Endodermal cell (in vitro differentiated cells): Measurements from ENCODE around the gene HRH1. TPM values are rescaled to one million over a fixed set of nuclear protein-coding genes. Genes with fewer than 3 reads are reported as not detected.
A peak's percentile ranks its signal among the peaks of the same experiment; 100 is the strongest.

ENCODE experiments used
- DNase-seq: peaks from one replicate; pipeline ENCODE4 v3.0.0-alpha.2; 2017
- H3K27ac ChIP-seq: 2 replicates; pipeline ENCODE4 v1.5.1; 2013; ENCODE audit warnings: mild to moderate bottlenecking, low read depth, low read length, moderate library complexity
- H3K27me3 ChIP-seq: 2 replicates; pipeline ENCODE4 v1.6.1; 2013; ENCODE audit warnings: mild to moderate bottlenecking, low read length, moderate library complexity; ENCODE audit not compliant: insufficient read depth, control insufficient read depth, poor library complexity, severe bottlenecking
- H3K36me3 ChIP-seq: 2 replicates; pipeline ENCODE4 v1.7.0; 2013; ENCODE audit warnings: mild to moderate bottlenecking, low read length, moderate library complexity; ENCODE audit not compliant: control insufficient read depth, insufficient read depth
- H3K4me1 ChIP-seq: one replicate; pipeline ENCODE4 v1.7.0; 2013; ENCODE audit warnings: low read length; ENCODE audit not compliant: control insufficient read depth, insufficient read depth
- H3K4me3 ChIP-seq: 2 replicates; pipeline ENCODE4 v1.5.1; 2013; ENCODE audit warnings: mild to moderate bottlenecking, low read length, moderate library complexity
- H3K9ac ChIP-seq: 2 replicates; pipeline ENCODE4 v1.6.1; 2013; ENCODE audit warnings: mild to moderate bottlenecking, low read length, moderate library complexity; ENCODE audit not compliant: poor library complexity, severe bottlenecking; ENCODE audit errors: extremely low read depth
- H3K9me3 ChIP-seq: 2 replicates; pipeline ENCODE4 v1.6.1; 2013; ENCODE audit warnings: mild to moderate bottlenecking, low read length, moderate library complexity; ENCODE audit not compliant: control insufficient read depth
- H3K27ac Mint-ChIP-seq: 2 replicates; pipeline ENCODE4 v1.8.0; 2020; ENCODE audit warnings: mixed read lengths
- H3K27me3 Mint-ChIP-seq: 2 replicates; pipeline ENCODE4 v1.8.0; 2021; ENCODE audit warnings: mild to moderate bottlenecking, mixed read lengths; ENCODE audit not compliant: insufficient read depth
- H3K36me3 Mint-ChIP-seq: 2 replicates; pipeline ENCODE4 v1.8.0; 2020; ENCODE audit warnings: low read depth, mixed read lengths
- H3K4me1 Mint-ChIP-seq: 2 replicates; pipeline ENCODE4 v1.8.0; 2020; ENCODE audit warnings: mixed read lengths
- H3K4me3 Mint-ChIP-seq: 2 replicates; pipeline ENCODE4 v1.8.0; 2020; ENCODE audit warnings: mild to moderate bottlenecking, moderate library complexity, mixed read lengths
- H3K9me3 Mint-ChIP-seq: 2 replicates; pipeline ENCODE4 v1.8.0; 2020; ENCODE audit warnings: mild to moderate bottlenecking, mixed read lengths
- CTCF ChIP-seq: fragments of 200-600 bp; sonication (generic); conservative IDR thresholded peaks from 2 replicates; pipeline ENCODE4 v1.5.0; 2021; ENCODE audit warnings: antibody characterized with exemption, mild to moderate bottlenecking
- WGBS, 2 experiments: methylation state at CpG; one replicate each; pipeline versions ENCODE4 v1.1.5 to v1.1.7; 2013; ENCODE audit warnings: missing lambda C conversion rate in 2 of 2, mixed read lengths in 1 of 2; ENCODE audit not compliant: insufficient coverage in 1 of 2, insufficient read length in 1 of 2; 5-methylcytosine and 5-hydroxymethylcytosine counted together
- total RNA-seq, 2 donors: library from RNA; stranded (reverse); fragmentation: NEBNext Ultra II Directional in 1 of 2; extraction: Animal tissue kit (Norgen Biotek cat#: 25700) in 1 of 2; gene quantifications; 2 replicates in 1 of 2; 3 replicates in 1 of 2; pipeline ENCODE4 v1.2.1, GENCODE V29; 2021

Gene HRH1
- total RNA-seq, 2 donors from 2014 or later = 0.13 TPM; not detected in 1

GRCh38 chr3:11260460-11260859, 106.2 kb downstream of the HRH1 start:
- Mint-ChIP-seq H3K9me3 (no peaks in the 10 kb centered on the region), H3K36me3 (no peaks in the 10 kb centered on the region), H3K4me3 (no peak overlapping the region), H3K27ac (no peak overlapping the region), H3K27me3 (peaks cover 24% of the 10 kb centered on the region), H3K4me1 (peaks cover 5% of the 10 kb centered on the region)
- TF ChIP-seq CTCF = peak; percentile 32
- Histone ChIP-seq H3K9ac (no peak overlapping the region), H3K4me1 (peaks cover 5% of the 10 kb centered on the region), H3K4me3 (no peak overlapping the region), H3K27ac (no peak overlapping the region), H3K36me3 (no peaks in the 10 kb centered on the region), H3K27me3 (peaks cover 28% of the 10 kb centered on the region), H3K9me3 (no peaks in the 10 kb centered on the region)
- 84 to 90% methylated on average over 3 of the region's 3 CpGs for WGBS, 2 experiments
- DNase-seq = no peak

GRCh38 chr3:11269007-11269406, 114.7 kb downstream of the HRH1 start:
- H3K27ac ChIP-seq = no peak overlapping the region
- WGBS, 2 experiments = 90 to 92% methylated on average over 8 to 9 of the region's 9 CpGs
- H3K4me3 ChIP-seq = no peak overlapping the region
- H3K36me3 ChIP-seq = no peaks in the 10 kb centered on the region
- no peaks in the 10 kb centered on the region for H3K9me3 Mint-ChIP-seq
- H3K9ac ChIP-seq = no peak overlapping the region
- no peaks in the 10 kb centered on the region for H3K9me3 ChIP-seq
- no peaks in the 10 kb centered on the region for H3K36me3 Mint-ChIP-seq
- H3K27ac Mint-ChIP-seq = no peak overlapping the region
- peaks cover 3% of the 10 kb centered on the region for H3K4me1 ChIP-seq
- peaks cover 1% of the 10 kb centered on the region for H3K27me3 ChIP-seq
- H3K27me3 Mint-ChIP-seq = peaks cover 18% of the 10 kb centered on the region
- no peak for DNase-seq
- H3K4me1 Mint-ChIP-seq = peaks cover 10% of the 10 kb centered on the region
- TF ChIP-seq CTCF = no peak
- no peak overlapping the region for H3K4me3 Mint-ChIP-seq

- peak; percentile 98 for DNase-seq
- peaks cover 12% of the 10 kb centered on the region for H3K9me3 Mint-ChIP-seq
- Histone ChIP-seq H3K27me3 (no peaks in the 10 kb centered on the region), H3K36me3 (peaks cover 13% of the 10 kb centered on the region), H3K4me3 (peak within 1 kb of the TSS; percentile 95), H3K9me3 (peaks cover 10% of the 10 kb centered on the region), H3K9ac (peak within 1 kb of the TSS; percentile 94), H3K27ac (peak within 1 kb of the TSS; percentile 80), H3K4me1 (peaks cover 3% of the 10 kb centered on the region)
- H3K27me3 Mint-ChIP-seq = peaks cover 6% of the 10 kb centered on the region
- peaks cover 18% of the 10 kb centered on the region for H3K36me3 Mint-ChIP-seq
- peak within 1 kb of the TSS; percentile 97 for H3K4me3 Mint-ChIP-seq
- WGBS, 2 experiments = 0 to 5% methylated on average over 22 to 51 of the region's 51 CpGs
- H3K4me1 Mint-ChIP-seq = peaks cover 10% of the 10 kb centered on the region
- TF ChIP-seq CTCF = no peak
- peak within 1 kb of the TSS; percentile 99 for H3K27ac Mint-ChIP-seq
Measured at GRCh38 chr3:11271986-11272904, 118.0 kb downstream of the HRH1 start, which contains the start of gene ATG7. TSS of gene ATG7 (plus strand) at chr3:11272397. CDS start at chr3:11298696, 26,299 bp downstream.
